ENCODE measurements around the gene LMAN1L.

- no peak for TF ChIP-seq CTCF (IDR thresholded peaks at IDR 0.05)
- TF ChIP-seq EP300 (IDR thresholded peaks at IDR 0.05): no peak
- TF ChIP-seq POLR2A (IDR thresholded peaks at IDR 0.05): peak; percentile 82
Observed at GRCh38 chr15:74873036-74873755, 60.6 kb downstream of the LMAN1L start, which contains the start of gene SCAMP2.

All from ovary (tissue), 3 donors.